Measurements from ENCODE around the gene TEX2. TPM values are rescaled to one million over a fixed set of nuclear protein-coding genes. Genes with fewer than 3 reads are reported as not detected.

Gene TEX2, protein sequence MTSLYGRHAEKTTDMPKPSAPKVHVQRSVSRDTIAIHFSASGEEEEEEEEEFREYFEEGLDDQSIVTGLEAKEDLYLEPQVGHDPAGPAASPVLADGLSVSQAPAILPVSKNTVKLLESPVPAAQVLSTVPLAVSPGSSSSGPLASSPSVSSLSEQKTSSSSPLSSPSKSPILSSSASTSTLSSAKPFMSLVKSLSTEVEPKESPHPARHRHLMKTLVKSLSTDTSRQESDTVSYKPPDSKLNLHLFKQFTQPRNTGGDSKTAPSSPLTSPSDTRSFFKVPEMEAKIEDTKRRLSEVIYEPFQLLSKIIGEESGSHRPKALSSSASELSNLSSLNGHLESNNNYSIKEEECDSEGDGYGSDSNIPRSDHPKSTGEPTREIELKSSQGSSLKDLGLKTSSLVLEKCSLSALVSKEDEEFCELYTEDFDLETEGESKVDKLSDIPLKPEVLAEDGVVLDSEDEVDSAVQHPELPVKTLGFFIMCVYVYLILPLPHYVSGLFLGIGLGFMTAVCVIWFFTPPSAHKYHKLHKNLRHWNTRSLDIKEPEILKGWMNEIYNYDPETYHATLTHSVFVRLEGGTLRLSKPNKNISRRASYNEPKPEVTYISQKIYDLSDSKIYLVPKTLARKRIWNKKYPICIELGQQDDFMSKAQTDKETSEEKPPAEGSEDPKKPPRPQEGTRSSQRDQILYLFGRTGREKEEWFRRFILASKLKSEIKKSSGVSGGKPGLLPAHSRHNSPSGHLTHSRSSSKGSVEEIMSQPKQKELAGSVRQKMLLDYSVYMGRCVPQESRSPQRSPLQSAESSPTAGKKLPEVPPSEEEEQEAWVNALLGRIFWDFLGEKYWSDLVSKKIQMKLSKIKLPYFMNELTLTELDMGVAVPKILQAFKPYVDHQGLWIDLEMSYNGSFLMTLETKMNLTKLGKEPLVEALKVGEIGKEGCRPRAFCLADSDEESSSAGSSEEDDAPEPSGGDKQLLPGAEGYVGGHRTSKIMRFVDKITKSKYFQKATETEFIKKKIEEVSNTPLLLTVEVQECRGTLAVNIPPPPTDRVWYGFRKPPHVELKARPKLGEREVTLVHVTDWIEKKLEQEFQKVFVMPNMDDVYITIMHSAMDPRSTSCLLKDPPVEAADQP
- 10 to 100 TPM; 14.1 to 24.2 (median 14.4) TPM for total RNA-seq
- polyA plus RNA-seq = 10 to 100 TPM in 1 of 2 donors, 1 to 10 TPM in 1; 7.9 to 14.8 TPM
- total RNA-seq = 47.9 reads per million, percentile 70 among the genes with 10 or more reads in this experiment

DNA sequence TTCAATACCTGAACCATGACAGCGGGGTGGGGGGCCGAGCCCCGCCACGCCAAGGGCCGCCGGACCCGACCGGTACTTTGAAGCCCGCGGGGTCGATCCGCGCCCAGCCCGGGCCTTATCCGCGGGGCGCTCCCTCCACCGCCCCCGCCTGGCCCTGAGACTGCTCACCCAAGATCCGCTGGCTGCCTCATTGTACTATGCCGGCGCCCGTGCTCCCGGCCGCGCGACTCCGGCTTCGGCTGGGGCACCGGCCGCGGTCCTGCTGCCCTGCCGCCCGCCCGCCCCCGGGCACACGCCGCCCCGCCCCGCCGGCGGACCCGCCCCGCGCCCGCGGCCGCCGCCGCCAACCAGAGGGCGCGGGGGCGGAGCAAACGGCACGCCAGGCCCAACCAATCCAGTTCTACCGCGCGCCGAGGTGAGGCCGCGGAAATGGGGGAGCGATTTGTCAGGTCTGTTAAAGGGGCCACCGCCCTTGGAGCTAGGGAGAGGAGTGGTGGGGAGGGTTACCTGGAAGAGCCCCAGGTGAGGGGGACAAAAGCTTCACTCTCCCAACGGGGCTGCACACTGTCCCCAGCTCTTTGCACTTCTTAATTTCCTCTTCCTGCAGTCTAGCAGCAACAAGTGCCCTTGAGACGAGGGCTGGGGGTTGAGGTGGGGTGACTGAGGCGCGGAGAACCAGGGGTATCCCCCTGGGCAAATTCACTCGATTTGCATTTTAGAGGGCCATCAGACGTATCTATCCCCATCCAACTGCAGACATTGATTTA, at the start of gene TEX2:
TEX2 (minus strand) TSS at position 261 of the 767 bp plus-strand sequence. CDS start 49,043 bp downstream, outside the sequence.
- H3K36me3 Mint-ChIP-seq = peaks cover 0 to 2% (median 0%) of the 10 kb centered on the region in 5 donors
- ATAC-seq = peak; percentile 95
- H3K9me3 Mint-ChIP-seq = peaks cover 0 to 1% (median 0%) of the 10 kb centered on the region in 11 donors
- H3K27ac ChIP-seq (ENCODE audit: low read depth, low read length) = peak within 1 kb of the TSS; percentile 90
- CTCF ChIA-PET = interaction anchor here (0.7 to 0.9 kb wide), 3 partner anchors 9 to 147 kb away, joined by 3 to 5 read pairs (median 3); no protein-coding TSS in a partner anchor
- H3K9me3 ChIP-seq (ENCODE audit: control insufficient read depth in 2 of 3, low read length in 3 of 3) = no peaks in the 10 kb centered on the region
- intact Hi-C loops (cut with micrococcal nuclease) = loop anchor here (1.0 to 5.0 kb wide), 15 partner anchors 8 to 711 kb away; partner anchors contain the start of genes ICAM2 (in 2 of the 2), POLG2 (in 2 of the 2), CCDC47 (in 1 of the 2) and CEP95 (in 1 of the 2)
- H3K4me3 ChIP-seq (ENCODE audit: low read length) = peak within 1 kb of the TSS; percentile 99
- peaks cover 0 to 5% (median 0%) of the 10 kb centered on the region in 3 experiments for H3K36me3 ChIP-seq (ENCODE audit: control insufficient read depth in 2 of 3, insufficient read depth in 3 of 3, low read length in 3 of 3)
- H3K27me3 ChIP-seq (ENCODE audit: control insufficient read depth in 2 of 2, insufficient read depth in 2 of 2, low read length in 2 of 2) = no peaks in the 10 kb centered on the region
- peaks cover 0 to 16% (median 5%) of the 10 kb centered on the region in 5 donors for H3K27me3 Mint-ChIP-seq
- peaks cover 24 to 50% (median 42%) of the 10 kb centered on the region in 7 donors for H3K4me1 Mint-ChIP-seq
- DNase-seq = peak; percentile 79 to 89 (median 86)
- H3K4me1 ChIP-seq (ENCODE audit: control insufficient read depth in 2 of 2, insufficient read depth in 2 of 2, low read length in 2 of 2) = peaks cover 18% of the 10 kb centered on the region in 2 donors
- peak within 1 kb of the TSS; percentile 87 to 98 (median 94) for H3K4me3 Mint-ChIP-seq
- POLR2A ChIA-PET = interaction anchor here (0.9 to 4.7 kb wide), 8 partner anchors 9 to 243 kb away, joined by 3 to 68 read pairs (median 5); partner anchors contain the start of gene ICAM2
- peak within 1 kb of the TSS; percentile 87 to 98 (median 93) for H3K27ac Mint-ChIP-seq

DNA sequence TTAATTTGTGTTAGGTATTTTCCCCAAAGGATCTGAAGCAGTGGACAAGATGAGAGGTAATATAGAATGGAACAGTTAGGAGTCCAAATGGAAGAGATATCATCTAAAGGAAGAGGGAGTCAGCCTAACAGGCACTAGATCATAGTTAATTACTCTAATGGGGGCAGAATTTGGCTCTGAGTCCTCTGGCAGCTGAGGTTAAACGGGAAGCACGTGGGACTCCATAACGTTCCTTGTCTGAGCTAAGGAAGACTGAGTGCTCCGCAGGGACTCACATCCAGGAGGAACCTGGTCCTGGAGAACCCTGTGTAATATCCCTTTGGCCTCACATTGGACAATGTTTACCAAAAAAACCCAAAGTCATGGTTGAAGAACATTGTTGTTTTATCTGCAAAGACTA, 46.6 kb upstream of the TEX2 start:
- H3K27me3 Mint-ChIP-seq = peaks cover 0 to 2% (median 0%) of the 10 kb centered on the region in 5 donors
- ChIA-PET POLR2A (interaction anchor here (1.0 kb wide), 1 partner anchor 196 kb away, joined by 3 read pairs; the partner anchor contains the start of gene DDX5), CTCF (interaction anchor here (0.6 to 4.6 kb wide), 4 partner anchors 10 to 109 kb away, joined by 3 to 46 read pairs (median 4); no protein-coding TSS in a partner anchor)
- no peak overlapping the region for H3K4me3 ChIP-seq (ENCODE audit: low read length)
- H3K36me3 ChIP-seq (ENCODE audit: control insufficient read depth in 2 of 3, insufficient read depth in 3 of 3, low read length in 3 of 3) = no peaks in the 10 kb centered on the region
- H3K27ac ChIP-seq (ENCODE audit: low read depth, low read length) = no peak overlapping the region
- H3K36me3 Mint-ChIP-seq = no peaks in the 10 kb centered on the region
- no peak overlapping the region for H3K27ac Mint-ChIP-seq
- no peak for DNase-seq
- no peak for ATAC-seq
- no peaks in the 10 kb centered on the region for H3K9me3 Mint-ChIP-seq
- H3K9me3 ChIP-seq (ENCODE audit: control insufficient read depth in 2 of 3, low read length in 3 of 3) = no peaks in the 10 kb centered on the region
- intact Hi-C loops (cut with micrococcal nuclease) = loop anchor here (5.0 kb wide), 1 partner anchor 183 kb away; no protein-coding TSS in a partner anchor
- no peaks in the 10 kb centered on the region for H3K27me3 ChIP-seq (ENCODE audit: control insufficient read depth in 2 of 2, insufficient read depth in 2 of 2, low read length in 2 of 2)
- H3K4me1 Mint-ChIP-seq = peaks cover 0 to 4% (median 0%) of the 10 kb centered on the region in 7 donors
- H3K4me3 Mint-ChIP-seq = no peak overlapping the region
- H3K4me1 ChIP-seq (ENCODE audit: control insufficient read depth in 2 of 2, insufficient read depth in 2 of 2, low read length in 2 of 2) = no peaks in the 10 kb centered on the region

DNA sequence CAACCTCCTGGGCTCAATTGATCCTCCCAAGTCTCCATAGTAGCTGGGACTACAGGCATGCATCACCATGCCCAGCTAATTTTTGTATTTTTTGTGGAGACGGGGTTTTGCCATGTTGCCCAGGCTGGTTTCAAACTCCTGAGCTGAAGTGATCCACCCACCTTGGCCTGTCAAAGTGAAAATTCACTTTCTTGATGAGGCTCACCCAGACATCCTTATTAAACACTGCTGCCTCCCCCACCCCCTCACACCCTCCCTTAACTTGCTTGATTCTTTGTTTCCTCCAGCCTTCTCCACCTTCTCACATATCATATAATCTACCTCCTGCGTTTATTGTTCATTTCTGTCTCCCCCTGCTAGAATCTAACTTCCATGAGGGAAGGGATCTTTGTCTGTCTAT, 46.0 kb upstream of the TEX2 start:
- peaks cover 0 to 4% (median 0%) of the 10 kb centered on the region in 7 donors for H3K4me1 Mint-ChIP-seq
- no peak for ATAC-seq
- Histone ChIP-seq H3K9me3 (ENCODE audit: control insufficient read depth in 2 of 3, low read length in 3 of 3) (no peaks in the 10 kb centered on the region), H3K4me1 (ENCODE audit: control insufficient read depth in 2 of 2, insufficient read depth in 2 of 2, low read length in 2 of 2) (no peaks in the 10 kb centered on the region), H3K4me3 (ENCODE audit: low read length) (no peak overlapping the region), H3K27ac (ENCODE audit: low read depth, low read length) (no peak overlapping the region), H3K36me3 (ENCODE audit: control insufficient read depth in 2 of 3, insufficient read depth in 3 of 3, low read length in 3 of 3) (no peaks in the 10 kb centered on the region), H3K27me3 (ENCODE audit: control insufficient read depth in 2 of 2, insufficient read depth in 2 of 2, low read length in 2 of 2) (no peaks in the 10 kb centered on the region)
- H3K36me3 Mint-ChIP-seq = no peaks in the 10 kb centered on the region
- peak overlapping the region in 1 of 9 donors; percentile 21 for H3K27ac Mint-ChIP-seq
- no peak overlapping the region for H3K4me3 Mint-ChIP-seq
- intact Hi-C loops (cut with micrococcal nuclease) = loop anchor here (5.0 kb wide), 1 partner anchor 183 kb away; no protein-coding TSS in a partner anchor
- ChIA-PET POLR2A (interaction anchor here (1.0 kb wide), 1 partner anchor 197 kb away, joined by 3 read pairs; the partner anchor contains the start of gene DDX5), CTCF (interaction anchor here (0.6 to 4.6 kb wide), 3 partner anchors 9 to 110 kb away, joined by 3 to 46 read pairs (median 4); no protein-coding TSS in a partner anchor)
- no peaks in the 10 kb centered on the region for H3K9me3 Mint-ChIP-seq
- H3K27me3 Mint-ChIP-seq = peaks cover 0 to 2% (median 0%) of the 10 kb centered on the region in 5 donors
- DNase-seq = no peak

DNA sequence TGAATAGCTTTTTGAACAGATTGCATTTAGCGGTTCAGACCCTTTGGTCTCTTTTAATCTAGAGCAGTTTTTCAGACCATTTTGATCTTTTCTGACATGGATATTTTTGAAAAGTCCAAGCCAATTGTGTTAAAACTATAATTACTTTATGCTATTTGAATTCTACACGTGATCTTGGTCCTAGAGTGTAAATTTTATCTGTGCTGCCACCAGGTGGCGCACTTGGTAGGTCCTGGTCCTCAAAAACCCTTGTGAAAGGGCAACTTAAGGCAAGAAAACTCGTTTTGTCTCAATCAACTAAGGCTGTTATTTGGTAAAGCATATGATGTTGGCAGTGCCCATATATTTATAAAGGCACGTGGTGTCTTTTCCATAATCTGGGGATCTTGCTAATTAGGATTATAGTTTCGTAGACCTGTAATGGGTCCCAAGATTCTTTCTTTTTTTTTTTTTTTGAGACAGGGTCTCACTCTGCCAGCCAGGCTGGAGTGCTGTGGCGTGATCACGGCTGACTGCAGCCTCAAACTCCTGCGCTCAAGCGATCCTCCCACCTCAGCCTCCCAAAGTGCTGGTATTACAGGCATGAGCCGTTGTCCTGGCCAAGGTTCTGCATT, 43.9 kb upstream of the TEX2 start:
- Mint-ChIP-seq H3K4me1 (peaks cover 0 to 4% (median 0%) of the 10 kb centered on the region in 7 donors), H3K4me3 (no peak overlapping the region), H3K27me3 (peaks cover 0 to 2% (median 0%) of the 10 kb centered on the region in 5 donors), H3K9me3 (no peaks in the 10 kb centered on the region), H3K36me3 (no peaks in the 10 kb centered on the region), H3K27ac (peak overlapping the region in 2 of 9 donors; percentile 8 to 22)
- POLR2A ChIA-PET = no interaction called here
- Histone ChIP-seq H3K4me1 (ENCODE audit: control insufficient read depth in 2 of 2, insufficient read depth in 2 of 2, low read length in 2 of 2) (no peaks in the 10 kb centered on the region), H3K36me3 (ENCODE audit: control insufficient read depth in 2 of 3, insufficient read depth in 3 of 3, low read length in 3 of 3) (no peaks in the 10 kb centered on the region), H3K27ac (ENCODE audit: low read depth, low read length) (no peak overlapping the region), H3K9me3 (ENCODE audit: control insufficient read depth in 2 of 3, low read length in 3 of 3) (no peaks in the 10 kb centered on the region), H3K4me3 (ENCODE audit: low read length) (no peak overlapping the region), H3K27me3 (ENCODE audit: control insufficient read depth in 2 of 2, insufficient read depth in 2 of 2, low read length in 2 of 2) (no peaks in the 10 kb centered on the region)
- ATAC-seq (peak; percentile 82), DNase-seq (peak; percentile 51 to 77 (median 65))
- intact Hi-C loops (cut with micrococcal nuclease) = loop anchor here (1.0 to 5.0 kb wide), 5 partner anchors 14 to 342 kb away; no protein-coding TSS in a partner anchor
- CTCF ChIA-PET = interaction anchor here (0.6 to 4.6 kb wide), 6 partner anchors 12 to 265 kb away, joined by 3 to 46 read pairs (median 5); no protein-coding TSS in a partner anchor

DNA sequence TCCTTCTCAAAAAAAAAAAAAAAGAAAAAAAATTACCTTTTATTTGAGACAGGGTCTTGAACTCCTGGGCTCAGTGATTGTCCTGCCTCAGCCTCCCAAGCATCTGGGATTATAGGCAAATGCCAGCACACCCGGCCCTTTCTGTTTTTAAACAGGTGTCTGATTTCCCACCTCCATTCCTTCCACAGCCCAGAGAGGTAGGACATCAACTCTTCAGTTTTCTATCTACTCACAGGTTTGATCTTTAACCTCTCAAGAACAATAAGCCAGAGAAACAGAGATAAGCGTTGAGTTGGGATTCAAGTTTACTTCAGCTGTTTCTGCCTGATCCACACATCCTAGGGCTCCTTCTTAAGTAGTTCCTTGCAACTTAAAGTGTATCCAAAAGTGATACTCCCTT, 41.5 kb upstream of the TEX2 start:
- Mint-ChIP-seq H3K9me3 (no peaks in the 10 kb centered on the region), H3K36me3 (no peaks in the 10 kb centered on the region), H3K27me3 (peaks cover 0 to 4% (median 0%) of the 10 kb centered on the region in 5 donors), H3K4me3 (no peak overlapping the region), H3K27ac (no peak overlapping the region), H3K4me1 (peaks cover 0 to 4% (median 0%) of the 10 kb centered on the region in 7 donors)
- ATAC-seq (no peak), DNase-seq (no peak)
- ChIA-PET CTCF (interaction anchor here (2.5 kb wide), 2 partner anchors 113 to 115 kb away, joined by 6 to 23 read pairs; no protein-coding TSS in a partner anchor), POLR2A (no interaction called here)
- intact Hi-C loops (cut with micrococcal nuclease) = no loop called here
- Histone ChIP-seq H3K4me1 (ENCODE audit: control insufficient read depth in 2 of 2, insufficient read depth in 2 of 2, low read length in 2 of 2) (no peaks in the 10 kb centered on the region), H3K36me3 (ENCODE audit: control insufficient read depth in 2 of 3, insufficient read depth in 3 of 3, low read length in 3 of 3) (no peaks in the 10 kb centered on the region), H3K27ac (ENCODE audit: low read depth, low read length) (no peak overlapping the region), H3K4me3 (ENCODE audit: low read length) (no peak overlapping the region), H3K9me3 (ENCODE audit: control insufficient read depth in 2 of 3, low read length in 3 of 3) (no peaks in the 10 kb centered on the region), H3K27me3 (ENCODE audit: control insufficient read depth in 2 of 2, insufficient read depth in 2 of 2, low read length in 2 of 2) (no peaks in the 10 kb centered on the region)

Measured in naive thymus-derived CD4-positive, alpha-beta T cell (primary cell).